GM12878 (cell line): Measurements from ENCODE around the gene HINT3. TPM values are rescaled to one million over a fixed set of nuclear protein-coding genes. Genes with fewer than 3 reads are reported as not detected.

Experiments
- polyA plus RNA-seq, 11 experiments: library from polyadenylated mRNA; depleted of rRNA in 4 of 11; unstranded in 6 of 11; stranded (reverse) in 5 of 11; fragments of >200 nt; fragmentation: Nextera tagmentation in 4 of 11; fragmentation: Illumina TruSeq in 1 of 11; extraction: Ambion mirVana in 4 of 11; extraction: Trizol in 1 of 11; gene quantifications; 1 replicate in 1 of 11; 2 replicates in 10 of 11; pipeline versions ENCODE4 v1.2.1 to v1.2.3, GENCODE V29; 2011 to 2016; ENCODE audit warnings: inconsistent platforms in 2 of 11, missing spikeins in 2 of 11, low read depth in 1 of 11
- small RNA-seq: library from RNA; depleted of rRNA; stranded (forward); fragments of <200 nt; gene quantifications from one replicate; pipeline ENCODE3, GENCODE V24; 2014
- total RNA-seq, 4 experiments: library from RNA; depleted of rRNA in 3 of 4; stranded (reverse); fragments of >200 nt in 3 of 4; fragmentation: Illumina TruSeq in 1 of 4; extraction: Trizol in 1 of 4; gene quantifications; 2 replicates each; pipeline versions ENCODE4 v1.2.1 to v1.2.3, GENCODE V29; 2013 to 2021
- TF ChIP-seq, protein P1 (sequence below): fragments of 150-350 bp; IDR thresholded peaks from 2 replicates; pipeline ENCODE4 v1.6.1; 2014; ENCODE audit warnings: mild to moderate bottlenecking, low read depth, low read length

The HINT3 gene
- total and polyA plus RNA-seq, 10 of the 15 experiments (the other 5 are each of a cell fraction or from before 2014, with no cell fraction given): 0.72 to 9.1 (median 5.4) TPM

- TF ChIP-seq, protein P1, sequence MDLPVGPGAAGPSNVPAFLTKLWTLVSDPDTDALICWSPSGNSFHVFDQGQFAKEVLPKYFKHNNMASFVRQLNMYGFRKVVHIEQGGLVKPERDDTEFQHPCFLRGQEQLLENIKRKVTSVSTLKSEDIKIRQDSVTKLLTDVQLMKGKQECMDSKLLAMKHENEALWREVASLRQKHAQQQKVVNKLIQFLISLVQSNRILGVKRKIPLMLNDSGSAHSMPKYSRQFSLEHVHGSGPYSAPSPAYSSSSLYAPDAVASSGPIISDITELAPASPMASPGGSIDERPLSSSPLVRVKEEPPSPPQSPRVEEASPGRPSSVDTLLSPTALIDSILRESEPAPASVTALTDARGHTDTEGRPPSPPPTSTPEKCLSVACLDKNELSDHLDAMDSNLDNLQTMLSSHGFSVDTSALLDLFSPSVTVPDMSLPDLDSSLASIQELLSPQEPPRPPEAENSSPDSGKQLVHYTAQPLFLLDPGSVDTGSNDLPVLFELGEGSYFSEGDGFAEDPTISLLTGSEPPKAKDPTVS: no peak
Measured at GRCh38 chr6:126027601-126028000, 71.0 kb downstream of the HINT3 start (continued).

Small RNA genes lying within 50 kb of the gene (small RNA-seq; reads per million reads assigned to genes)
- gene RNA5SP216: not detected

Other genes with a start within 250 kb of the HINT3 start
- 0.11 TPM in 1 of 2 replicates, not detected in the other for gene HEY2, start 207.1 kb upstream of the HINT3 start, total RNA-seq (2014; rRNA removed)
- gene HEY2, start 207.1 kb upstream of the HINT3 start, total RNA-seq (2014; rRNA removed; fragmentation: Illumina TruSeq; extraction: Trizol): 0.09 TPM in 1 of 2 replicates, not detected in the other
- 0.08 and 0.11 TPM in 2 replicates for gene HEY2, start 207.1 kb upstream of the HINT3 start, total RNA-seq (2021)
- gene HEY2, start 207.1 kb upstream of the HINT3 start, polyA plus RNA-seq (2011; rRNA removed): not detected in 2 replicates
- gene HEY2, start 207.1 kb upstream of the HINT3 start, polyA plus RNA-seq (2014; fragmentation: Illumina TruSeq; extraction: Trizol): 0.01 TPM in 1 of 2 replicates, not detected in the other
- not detected for gene HEY2, start 207.1 kb upstream of the HINT3 start, polyA plus RNA-seq (2014; fragmentation: Nextera tagmentation; extraction: Ambion mirVana)
- gene HEY2, start 207.1 kb upstream of the HINT3 start, polyA plus RNA-seq (2014; rRNA removed): 0.08 and 0.09 TPM in 2 replicates
- gene HEY2, start 207.1 kb upstream of the HINT3 start, polyA plus RNA-seq (2016; fragmentation: Nextera tagmentation; extraction: Ambion mirVana): under 1 TPM; 0.14 to 0.32 TPM
- 24.5 and 29.8 TPM in 2 replicates for gene NCOA7, start 165.8 kb upstream of the HINT3 start, total RNA-seq (2014; rRNA removed)
- gene NCOA7, start 165.8 kb upstream of the HINT3 start, total RNA-seq (2014; rRNA removed; fragmentation: Illumina TruSeq; extraction: Trizol): 43.8 and 44.9 TPM in 2 replicates
- 46.1 and 50.3 TPM in 2 replicates for gene NCOA7, start 165.8 kb upstream of the HINT3 start, total RNA-seq (2021)
- 50.0 and 55.5 TPM in 2 replicates for gene NCOA7, start 165.8 kb upstream of the HINT3 start, polyA plus RNA-seq (2011; rRNA removed)
- 49.7 and 55.3 TPM in 2 replicates for gene NCOA7, start 165.8 kb upstream of the HINT3 start, polyA plus RNA-seq (2014; fragmentation: Illumina TruSeq; extraction: Trizol)
- 10 to 100 TPM; 18.9 to 28.8 TPM for gene NCOA7, start 165.8 kb upstream of the HINT3 start, polyA plus RNA-seq (2014; fragmentation: Nextera tagmentation; extraction: Ambion mirVana)
- 20.1 and 21.4 TPM in 2 replicates for gene NCOA7, start 165.8 kb upstream of the HINT3 start, polyA plus RNA-seq (2014; rRNA removed)
- gene NCOA7, start 165.8 kb upstream of the HINT3 start, polyA plus RNA-seq (2016; fragmentation: Nextera tagmentation; extraction: Ambion mirVana): 10 to 100 TPM; 32.9 to 35.4 TPM
- 43.4 and 47.8 TPM in 2 replicates for gene TRMT11, start 29.8 kb downstream of the HINT3 start, total RNA-seq (2014; rRNA removed)
- 44.4 and 47.8 TPM in 2 replicates for gene TRMT11, start 29.8 kb downstream of the HINT3 start, total RNA-seq (2014; rRNA removed; fragmentation: Illumina TruSeq; extraction: Trizol)
- gene TRMT11, start 29.8 kb downstream of the HINT3 start, total RNA-seq (2021): 32.6 and 34.0 TPM in 2 replicates
- gene TRMT11, start 29.8 kb downstream of the HINT3 start, polyA plus RNA-seq (2011; rRNA removed): 81.1 and 110 TPM in 2 replicates
- 41.8 and 56.1 TPM in 2 replicates for gene TRMT11, start 29.8 kb downstream of the HINT3 start, polyA plus RNA-seq (2014; fragmentation: Illumina TruSeq; extraction: Trizol)
- 10 to 100 TPM; 56.8 to 72.4 TPM for gene TRMT11, start 29.8 kb downstream of the HINT3 start, polyA plus RNA-seq (2014; fragmentation: Nextera tagmentation; extraction: Ambion mirVana)
- gene TRMT11, start 29.8 kb downstream of the HINT3 start, polyA plus RNA-seq (2014; rRNA removed): 37.6 and 42.5 TPM in 2 replicates
- gene TRMT11, start 29.8 kb downstream of the HINT3 start, polyA plus RNA-seq (2016; fragmentation: Nextera tagmentation; extraction: Ambion mirVana): 10 to 100 TPM; 42.2 to 44.0 TPM